ENCODE data around the gene PTPRN2.

Gene PTPRN2

DNA sequence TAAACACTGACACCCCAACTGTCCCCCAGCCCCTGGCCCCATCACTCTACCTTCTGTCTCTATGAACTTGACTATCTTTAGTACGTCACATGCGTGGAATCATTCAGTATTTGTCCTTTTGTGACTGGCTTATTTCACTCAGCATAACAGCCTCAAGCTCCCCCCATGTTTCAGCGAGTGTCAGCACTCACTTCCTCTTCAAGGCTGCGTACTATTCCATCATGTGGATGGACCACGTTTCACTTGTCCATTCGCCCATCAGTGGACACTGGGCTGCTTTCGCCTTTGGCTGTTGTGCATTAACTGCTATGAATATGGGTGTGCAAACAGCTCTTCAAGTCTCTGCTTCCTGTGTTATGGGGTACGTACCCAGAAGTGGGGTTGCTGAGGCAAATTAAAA, 100.7 kb downstream of the PTPRN2 start:
- DNase-seq = no peak

DNA sequence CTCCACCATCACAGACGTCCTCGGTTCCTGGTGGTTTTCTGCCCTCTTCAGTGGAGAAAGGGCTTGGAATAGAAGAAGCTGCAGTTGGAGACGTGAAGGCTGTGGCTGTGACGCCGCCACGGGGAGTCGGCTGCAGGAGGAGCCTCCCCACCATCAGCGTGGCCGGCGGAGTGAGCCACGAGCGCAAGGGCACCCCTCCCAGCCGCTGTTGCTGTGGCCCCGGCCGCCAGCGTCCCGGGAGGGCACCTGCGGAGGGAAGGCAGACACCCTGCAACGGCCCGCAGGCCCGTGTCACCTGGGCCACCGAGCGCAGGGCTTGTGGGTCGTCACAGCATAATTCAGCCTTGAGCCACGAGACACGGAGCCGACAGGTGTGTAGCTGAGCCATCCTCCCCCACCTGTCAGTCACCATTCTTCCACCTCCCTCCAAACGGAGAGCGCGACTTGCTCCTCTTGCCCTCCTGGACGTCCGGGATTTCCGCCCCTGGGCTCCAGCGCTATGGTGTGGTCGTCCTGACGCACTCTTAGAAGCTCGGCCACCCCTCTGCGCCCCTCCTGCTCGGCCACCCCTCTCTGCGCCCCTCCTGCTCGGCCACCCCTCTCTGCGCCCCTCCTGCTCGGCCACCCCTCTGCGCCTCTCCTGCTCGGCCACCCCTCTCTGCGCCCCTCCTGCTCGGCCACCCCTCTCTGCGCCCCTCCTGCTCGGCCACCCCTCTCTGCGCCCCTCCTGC, 102.7 kb downstream of the PTPRN2 start:
- DNase-seq = no peak

DNA sequence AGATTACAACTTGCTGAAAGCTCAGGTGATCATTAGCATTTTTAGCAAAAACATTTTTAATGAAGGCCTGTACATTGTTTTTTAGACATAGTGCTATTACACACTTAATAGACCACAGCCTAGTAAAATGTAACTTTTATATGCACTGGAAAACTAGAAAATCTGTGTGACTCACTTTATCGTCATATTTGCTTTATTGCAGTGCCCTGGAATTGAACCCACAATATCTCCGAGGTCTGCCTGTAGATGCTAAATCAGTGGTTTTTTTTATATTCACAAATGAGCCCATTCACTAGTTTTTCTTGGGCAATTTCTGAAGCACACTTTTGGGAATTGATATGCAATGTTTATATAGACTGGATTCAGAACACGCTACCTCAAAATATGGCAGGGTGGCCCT, 105.1 kb downstream of the PTPRN2 start:
- DNase-seq = no peak

DNA sequence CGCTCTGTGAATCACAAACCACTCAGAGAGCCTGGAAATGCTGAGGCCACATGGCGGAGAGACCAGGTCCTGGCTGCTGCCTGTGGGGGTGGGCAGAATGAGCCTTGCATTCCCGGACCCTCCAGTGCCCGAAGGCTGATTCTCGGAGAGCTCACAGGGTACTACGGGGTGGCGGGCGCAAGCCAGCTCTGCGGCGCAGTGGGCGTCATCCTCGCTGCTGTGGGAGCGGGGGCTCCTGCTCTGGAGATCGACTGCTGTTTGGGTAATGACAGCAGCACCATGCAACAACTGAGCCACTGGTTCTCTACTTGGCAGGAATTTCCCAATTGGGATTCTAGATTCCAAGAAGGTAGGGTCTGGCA, 108.0 kb downstream of the PTPRN2 start:
- no peak for DNase-seq

DNA sequence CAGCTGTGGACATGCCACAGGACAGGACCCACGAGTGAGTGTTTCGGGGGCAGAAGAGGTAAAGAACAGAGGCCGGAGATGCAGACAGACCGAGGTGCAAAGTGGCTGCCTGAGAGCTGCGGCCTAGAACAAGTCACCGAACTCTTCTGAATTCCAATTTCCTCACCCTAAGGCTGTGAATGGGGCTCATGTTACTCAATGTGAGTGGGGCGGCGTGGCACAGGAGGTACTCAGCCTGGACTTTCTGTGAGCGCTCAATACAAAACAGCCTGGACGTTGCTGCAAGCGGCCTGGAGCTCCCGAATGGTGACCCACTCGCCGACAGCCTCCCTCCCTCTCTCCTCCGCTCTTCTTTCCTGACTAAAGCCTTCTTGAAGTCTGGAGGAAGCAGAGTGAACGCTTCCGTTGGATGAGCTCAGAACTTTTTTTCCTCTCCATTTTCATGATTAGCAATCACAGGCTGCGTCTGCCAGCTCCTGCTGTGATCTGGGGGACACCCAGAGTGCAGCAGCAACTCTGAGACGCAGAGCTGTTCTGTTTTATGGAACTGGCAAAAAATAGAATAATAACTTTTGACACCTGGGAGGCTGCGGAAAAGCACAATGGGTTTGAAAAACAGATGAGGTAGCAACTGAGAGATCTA, 108.5 kb downstream of the PTPRN2 start:
- DNase-seq = no peak

DNA sequence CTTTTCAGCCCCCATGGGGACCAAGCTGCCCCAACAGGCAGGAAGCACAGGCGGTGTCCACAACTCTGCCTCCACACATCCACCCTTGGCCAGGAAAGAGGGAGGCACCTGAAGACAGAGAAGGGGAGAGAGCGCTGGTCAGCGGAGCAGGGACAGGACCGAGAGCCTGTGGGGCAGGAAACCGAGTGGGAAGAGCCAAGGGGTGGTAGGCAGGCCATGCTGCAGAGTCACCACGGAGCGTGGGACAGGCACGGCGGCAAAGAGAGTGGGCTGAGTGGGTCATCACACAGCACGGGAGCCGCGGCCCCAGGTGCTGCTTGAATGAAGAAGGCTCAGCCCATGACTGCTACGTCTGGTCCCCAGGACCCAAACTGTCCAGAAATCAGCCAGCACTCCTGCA, 109.8 kb downstream of the PTPRN2 start:
- no peak for DNase-seq

DNA sequence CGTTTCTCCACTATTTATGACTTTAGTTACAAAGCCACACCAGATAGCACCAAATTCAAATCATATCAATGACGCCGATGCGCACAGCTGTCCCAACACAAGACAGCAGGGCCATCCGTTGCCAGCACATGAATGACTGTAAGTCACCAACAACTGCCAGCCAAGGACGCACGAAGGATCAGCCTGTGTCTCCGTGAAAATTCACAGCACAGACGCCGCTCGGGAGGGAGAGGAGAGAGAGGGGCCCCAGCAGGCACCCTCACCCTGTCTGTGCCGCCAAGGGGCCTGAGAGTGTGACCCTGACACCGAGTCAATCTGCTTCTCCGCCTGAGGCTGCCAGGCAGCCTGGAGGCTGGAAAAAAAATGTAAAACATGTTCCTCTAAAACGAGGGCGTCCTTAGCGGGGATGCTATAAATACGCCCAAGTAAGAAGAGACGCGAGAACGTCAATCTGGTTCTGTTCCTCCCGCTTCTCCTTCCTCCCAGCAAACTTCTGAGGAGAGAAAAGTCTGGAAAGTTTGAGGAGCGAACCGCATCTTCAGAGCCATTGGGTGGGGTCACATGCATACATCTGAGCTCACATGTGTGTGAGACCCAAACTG, 111.2 kb downstream of the PTPRN2 start:
- no peak for DNase-seq

DNA sequence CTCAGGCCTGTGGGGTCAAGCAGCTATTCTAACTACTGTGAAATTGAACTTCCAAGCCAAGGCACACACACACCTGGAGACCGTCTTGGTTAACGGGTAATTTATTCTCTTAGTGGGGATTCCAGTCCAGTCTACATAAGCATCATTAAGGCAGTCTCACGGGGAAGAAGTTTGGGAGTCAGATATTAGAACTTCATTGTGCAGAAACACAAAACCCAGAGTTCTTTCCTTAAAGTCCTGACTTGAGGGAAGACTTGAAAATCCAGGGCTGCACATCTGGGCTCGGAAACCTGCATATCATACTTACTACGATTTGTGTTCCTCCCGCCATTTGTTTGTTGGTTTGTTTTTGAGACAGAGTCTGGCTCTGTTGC, 112.0 kb downstream of the PTPRN2 start:
- DNase-seq = no peak

DNA sequence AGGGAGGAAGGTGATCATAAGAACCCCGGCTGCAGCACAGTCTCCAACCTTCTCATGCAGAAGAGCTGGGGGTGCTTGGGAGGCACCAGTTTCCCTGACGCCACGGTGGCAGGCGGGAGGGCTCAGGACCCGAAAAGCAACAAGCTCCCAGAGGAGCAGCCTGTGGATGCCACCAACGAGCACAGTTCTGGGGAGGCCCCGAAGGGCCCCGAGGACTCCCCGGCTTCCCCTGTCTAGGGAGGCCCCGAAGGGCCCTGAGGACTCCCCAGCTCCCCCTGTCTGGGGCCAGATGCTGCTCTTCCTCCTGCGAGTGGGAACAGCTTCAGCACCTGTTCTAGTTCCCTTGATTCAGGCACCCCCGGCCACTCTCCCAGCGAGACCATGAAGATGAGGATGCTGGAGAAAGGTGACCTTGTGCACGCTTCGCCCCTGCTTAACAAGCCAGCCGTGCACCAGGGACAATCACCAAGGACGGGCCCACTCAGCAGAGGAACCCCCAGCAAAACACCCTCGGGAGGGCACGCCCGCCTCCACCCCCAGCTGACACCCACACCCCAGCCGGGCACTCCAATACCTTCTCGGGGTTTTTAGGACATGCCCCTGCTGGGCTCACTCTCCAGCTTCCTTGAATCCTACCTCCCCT, 112.5 kb downstream of the PTPRN2 start:
- DNase-seq = no peak

DNA sequence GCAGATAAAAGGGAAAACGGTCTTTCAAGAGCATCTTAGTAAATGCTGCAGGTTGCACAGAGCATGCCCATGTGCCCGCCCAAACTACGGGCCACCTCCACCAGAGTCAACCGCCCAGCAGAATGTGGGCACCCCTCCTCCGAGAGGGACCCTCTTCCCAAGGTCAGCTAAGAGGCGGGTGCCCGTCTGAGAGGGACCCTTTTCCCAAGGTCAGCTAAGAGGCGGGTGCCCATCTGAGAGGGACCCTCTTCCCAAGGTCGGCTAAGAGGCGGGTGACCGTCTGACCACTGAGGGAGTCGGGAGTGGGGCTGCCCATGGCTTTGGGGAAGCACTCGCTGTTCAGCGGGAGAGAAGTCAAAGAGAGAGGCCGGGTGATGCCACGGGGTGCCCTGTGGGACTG, 113.1 kb downstream of the PTPRN2 start:
- DNase-seq = no peak

DNA sequence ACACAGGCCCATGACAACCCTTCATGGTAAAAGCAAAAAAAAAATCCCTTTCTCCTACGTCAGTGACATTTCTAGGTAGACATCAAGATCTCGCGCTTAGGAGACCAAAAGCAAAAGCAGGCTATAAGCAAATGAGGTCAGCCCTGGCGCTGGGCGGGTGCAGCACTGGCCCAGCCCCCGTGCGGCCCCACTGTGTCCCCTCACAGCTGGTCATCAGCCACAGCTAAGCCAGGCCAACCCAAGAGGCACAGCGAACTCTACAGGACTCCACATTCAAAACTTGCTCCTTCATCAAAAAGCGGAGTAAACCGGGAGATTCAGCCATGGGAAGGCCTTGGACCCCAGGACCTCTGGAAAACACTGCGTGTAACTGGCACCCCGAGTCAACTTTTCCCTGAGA, 113.7 kb downstream of the PTPRN2 start:
- no peak for DNase-seq

DNA sequence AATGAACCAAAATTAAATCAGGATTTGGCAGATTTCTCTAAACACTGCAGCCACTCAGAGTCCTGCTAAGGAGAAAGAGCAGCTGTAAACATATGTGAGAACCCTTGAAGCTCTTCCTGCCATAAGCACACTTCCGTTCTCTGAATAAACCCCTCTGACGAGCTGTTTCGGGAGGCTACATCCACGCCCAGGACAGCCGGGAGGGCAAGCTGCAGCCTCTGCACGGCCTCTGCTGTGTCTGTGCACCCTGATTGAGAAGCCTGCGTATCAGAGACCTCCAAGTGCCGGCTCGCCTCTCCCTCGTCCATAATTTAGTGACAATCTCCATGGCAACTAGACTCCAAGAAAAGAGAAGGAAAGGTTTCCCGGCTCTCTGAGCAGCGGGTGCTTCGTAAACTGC, 114.4 kb downstream of the PTPRN2 start:
- no peak for DNase-seq

DNA sequence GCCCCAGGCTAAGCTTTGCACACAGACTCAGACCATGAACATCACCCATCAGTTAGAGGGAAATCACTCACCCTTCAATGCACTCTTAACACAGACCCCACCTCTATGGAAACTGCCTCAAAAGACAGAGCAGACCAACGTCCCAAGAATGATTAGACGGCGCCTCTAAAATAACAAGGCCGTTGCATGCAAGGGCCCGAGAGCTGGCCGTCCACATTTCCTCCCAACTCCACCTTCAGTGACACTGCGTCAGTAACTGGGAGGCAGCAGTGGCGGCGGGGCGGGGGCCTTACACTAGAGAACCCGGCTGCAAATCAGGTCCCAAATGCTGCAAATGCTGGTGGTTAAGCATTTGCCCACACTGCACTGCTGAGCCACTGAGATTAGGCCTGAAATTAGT, 115.0 kb downstream of the PTPRN2 start:
- no peak for DNase-seq

DNA sequence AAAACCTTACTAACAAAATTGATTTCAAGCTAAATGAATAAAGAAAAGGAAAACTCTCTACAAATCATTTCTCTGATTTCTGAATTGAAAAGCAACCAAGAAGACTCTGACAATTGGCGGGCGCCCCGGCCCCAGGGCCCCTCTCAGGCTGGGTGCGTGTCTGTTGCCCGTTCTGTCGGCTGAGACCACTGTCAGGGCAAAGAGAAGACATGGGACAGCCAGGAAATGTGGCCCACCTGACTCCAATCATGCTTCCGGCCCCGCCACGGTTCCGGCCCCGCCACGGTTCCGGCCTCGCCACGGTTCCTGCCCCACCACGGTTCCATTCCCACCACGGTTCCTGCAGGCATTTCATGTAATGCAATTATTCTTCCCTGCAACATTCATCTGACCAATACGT, 115.9 kb downstream of the PTPRN2 start:
- DNase-seq = no peak

DNA sequence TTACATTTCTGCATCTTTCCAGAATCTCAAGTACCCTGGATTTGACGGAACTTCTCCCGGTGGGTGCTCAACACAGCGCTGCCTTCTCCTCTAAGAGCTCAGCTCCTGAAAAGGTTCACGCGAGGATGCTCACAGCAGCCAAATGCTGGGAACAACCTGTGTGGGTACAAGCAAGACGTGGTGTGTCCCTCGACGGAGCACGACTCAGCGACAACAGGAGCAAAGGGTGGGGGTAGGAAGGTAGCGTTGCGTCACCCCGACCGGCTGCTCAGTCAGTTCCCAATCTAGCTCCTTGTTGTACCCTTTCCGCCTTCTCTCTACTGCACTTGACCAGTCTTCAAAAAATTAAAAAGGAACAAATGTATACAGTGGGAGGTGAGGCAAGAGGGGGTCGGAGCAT, 117.3 kb downstream of the PTPRN2 start:
- no peak for DNase-seq

DNA sequence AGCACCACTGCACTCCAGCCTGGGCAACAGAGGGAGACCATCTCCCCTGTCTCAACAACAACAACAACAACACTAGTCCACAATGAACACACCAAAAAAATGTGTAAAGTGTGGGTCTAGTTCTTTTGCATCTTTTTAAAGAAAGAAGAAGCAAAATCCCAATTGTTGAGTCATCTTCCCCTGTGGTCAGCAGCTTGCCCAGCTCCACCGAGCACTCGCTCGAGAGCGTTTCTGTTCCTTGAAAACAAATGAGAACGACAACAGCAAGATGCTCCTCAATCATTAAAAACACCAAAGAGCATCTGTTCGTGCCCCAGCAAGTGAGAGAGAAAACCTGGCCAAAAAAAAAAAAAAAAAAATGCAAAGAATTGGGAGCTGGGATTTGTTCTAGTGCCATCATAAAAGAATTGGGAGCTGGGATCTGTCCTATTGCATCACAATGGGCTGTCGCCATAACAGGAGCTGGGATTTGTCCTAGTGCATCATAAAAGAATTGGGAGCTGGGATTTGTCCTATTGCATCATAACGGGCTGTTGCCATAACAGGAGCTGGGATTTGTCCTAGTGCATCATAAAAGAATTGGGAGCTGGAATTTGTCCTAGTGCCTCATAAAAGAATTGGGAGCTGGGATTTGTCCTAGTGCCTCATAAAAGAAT, 118.1 kb downstream of the PTPRN2 start:
- no peak for DNase-seq

DNA sequence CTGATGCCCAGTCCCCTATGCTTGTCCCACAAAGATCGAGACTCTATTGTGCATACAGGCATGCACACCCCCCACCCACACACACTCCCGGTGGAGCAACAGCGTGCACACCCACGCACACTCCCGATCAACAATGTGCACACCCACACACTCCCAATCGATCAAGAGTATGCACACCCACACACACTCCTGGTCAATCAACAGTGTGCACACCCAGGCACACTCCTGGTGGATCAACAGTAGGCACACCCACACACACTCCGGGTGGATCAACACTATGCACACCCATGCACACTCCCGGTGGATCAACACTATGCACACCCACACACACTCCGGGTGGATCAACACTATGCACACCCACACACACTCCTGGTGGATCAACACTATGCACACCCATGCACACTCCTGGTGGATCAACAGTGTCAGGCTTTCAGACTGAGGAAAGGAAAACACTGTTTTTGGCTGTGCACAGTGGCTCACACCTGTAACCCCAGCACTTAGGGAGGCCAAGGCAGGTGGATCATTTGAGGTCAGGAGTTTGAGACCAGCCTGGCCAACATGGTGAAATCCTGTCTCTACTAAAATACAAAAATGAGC, 118.8 kb downstream of the PTPRN2 start:
- no peak for DNase-seq

DNA sequence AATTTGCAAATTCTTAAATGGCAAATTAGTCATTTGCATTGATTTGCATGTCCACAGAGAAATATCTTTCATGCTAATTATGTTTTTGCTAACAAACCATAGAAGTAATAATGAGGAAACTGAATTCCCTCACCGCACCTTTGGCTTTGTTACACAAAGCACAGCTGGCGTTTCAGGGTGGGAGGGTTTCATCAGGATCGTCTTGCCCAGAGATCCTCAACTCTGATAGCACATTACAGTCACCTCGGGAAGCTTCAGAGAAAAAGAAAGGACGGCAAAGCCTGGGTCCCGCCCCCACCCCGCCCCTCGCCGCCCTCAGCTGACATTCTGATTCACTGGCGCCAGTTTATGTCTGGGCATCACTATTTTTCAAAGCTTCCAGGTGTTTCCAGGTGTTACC, 119.4 kb downstream of the PTPRN2 start:
- DNase-seq = no peak

DNA sequence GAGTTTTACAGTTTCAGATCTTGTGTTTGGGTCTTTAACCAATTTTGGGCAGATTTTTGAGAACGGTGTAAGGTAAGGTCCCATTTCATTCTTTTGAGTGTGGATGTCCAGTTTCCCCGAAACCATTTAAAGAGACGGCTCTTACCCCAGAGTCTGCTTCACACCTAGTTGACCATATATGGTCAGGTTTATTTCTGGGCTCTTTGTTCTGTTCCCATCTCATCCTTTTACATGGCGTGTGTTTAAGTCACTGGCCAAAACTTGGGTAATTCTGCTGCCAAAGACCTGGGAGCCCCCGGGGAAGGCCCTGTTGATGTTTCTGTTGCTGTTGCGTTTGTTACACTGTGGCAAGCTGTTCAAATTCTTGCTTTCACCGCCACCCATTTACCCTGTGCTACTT, 120.1 kb downstream of the PTPRN2 start:
- DNase-seq = no peak

DNA sequence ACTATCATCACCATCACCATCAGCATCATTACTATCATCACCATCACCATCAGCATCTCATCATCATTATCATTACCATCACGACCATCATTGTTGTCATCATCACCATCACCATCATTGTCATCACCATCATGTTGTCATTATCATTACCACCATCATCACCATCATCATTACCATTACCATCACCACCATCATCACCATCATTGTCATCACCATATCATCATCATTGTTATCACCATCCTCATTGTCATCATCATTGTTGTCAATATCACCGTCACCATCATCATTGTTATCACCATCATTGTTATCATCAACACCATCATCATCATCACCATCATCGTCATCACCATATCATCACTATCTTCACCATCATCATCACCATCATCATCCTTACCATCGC, 124.3 kb downstream of the PTPRN2 start:
- no peak for DNase-seq

DNA sequence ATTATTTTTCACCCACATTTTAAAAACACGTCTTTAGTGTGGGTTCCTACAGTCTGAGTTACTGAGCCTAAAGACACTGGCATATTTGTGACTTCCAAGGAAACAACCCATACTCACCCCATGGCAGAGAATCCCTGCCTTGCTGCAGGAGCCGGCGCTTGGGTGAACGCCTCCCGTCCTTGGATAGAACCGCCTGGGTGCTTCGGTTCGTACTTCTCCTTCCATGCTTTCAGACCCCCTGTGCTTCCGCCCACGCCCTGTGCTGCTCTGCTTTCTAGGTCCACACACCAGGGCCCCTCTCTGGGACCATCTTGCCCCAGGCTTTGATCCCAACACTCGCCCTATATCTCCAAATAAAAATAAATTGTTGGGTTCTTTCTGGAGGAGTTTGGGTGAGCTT, 125.8 kb downstream of the PTPRN2 start:
- DNase-seq = no peak

DNA sequence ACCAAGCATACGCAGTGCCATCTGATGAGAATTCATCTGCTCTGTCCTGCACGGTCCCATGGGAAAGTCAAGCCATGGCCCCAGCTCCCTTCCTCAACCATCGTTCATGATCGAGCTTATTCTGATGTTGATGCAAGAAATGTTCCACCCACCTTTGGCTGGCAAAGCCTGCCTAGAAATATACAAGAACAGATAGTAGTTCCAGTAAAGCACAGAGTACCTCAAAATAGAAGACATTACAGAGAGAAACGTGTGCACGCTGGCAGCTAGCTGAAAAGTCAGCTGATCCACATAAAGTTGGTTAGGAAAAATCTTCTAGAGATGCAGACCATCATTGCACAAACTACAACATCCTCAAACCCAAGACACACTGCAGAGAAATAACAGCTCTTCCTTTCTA, 127.0 kb downstream of the PTPRN2 start:
- DNase-seq = no peak

DNA sequence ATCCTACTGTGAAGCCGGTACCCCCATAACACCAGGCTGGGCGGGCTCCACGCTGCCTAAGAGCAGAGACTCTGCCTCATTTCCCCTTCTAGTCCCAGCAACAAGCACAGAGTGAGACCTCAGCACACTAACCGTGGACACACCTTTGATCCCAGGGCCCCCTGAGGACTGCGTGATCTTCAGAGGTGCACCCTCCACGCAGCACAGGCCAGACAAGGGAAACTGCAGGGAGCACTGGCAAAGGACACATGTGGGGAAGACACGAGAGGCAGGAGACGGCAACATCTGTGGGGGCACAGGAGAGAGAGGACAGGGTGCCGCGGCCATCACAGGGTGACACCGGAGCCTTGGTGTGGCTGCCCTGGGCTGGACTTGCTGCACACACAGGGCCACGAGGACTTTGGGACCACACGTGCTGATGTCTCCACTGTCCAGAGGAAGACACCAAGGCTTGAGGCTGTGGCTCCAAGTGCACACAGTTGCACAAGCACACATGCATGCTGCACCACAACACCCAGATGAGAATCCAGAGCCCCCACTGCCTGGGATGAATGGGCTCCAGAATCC, 128.8 kb downstream of the PTPRN2 start:
- DNase-seq = no peak

All from SIG-M5 (cell line).